Cardiac muscle cell (in vitro differentiated cells and primary cell): ENCODE results near the gene MRPL17. TPM values are rescaled to one million over a fixed set of nuclear protein-coding genes. Genes with fewer than 3 reads are reported as not detected.

ENCODE experiments used
- DNase-seq, 2 donors: peaks; one replicate each; pipeline versions ENCODE4 v3.0.0 to v3.0.0-alpha.2; 2010 to 2017; ENCODE audit warnings: low read depth in 1 of 2, low spot score in 1 of 2
- H3K27ac ChIP-seq: fragments of 200-600 bp; sonication (generic); 2 replicates; pipeline ENCODE4 v1.5.1; 2016
- H3K27me3 ChIP-seq: fragments of 200-600 bp; sonication (generic); 2 replicates; pipeline ENCODE4 v1.6.0; 2016; ENCODE audit warnings: control low read depth
- H3K36me3 ChIP-seq: fragments of 200-600 bp; sonication (generic); 2 replicates; pipeline ENCODE4 v1.5.1; 2016; ENCODE audit warnings: control low read depth
- H3K4me1 ChIP-seq: fragments of 200-600 bp; sonication (generic); 2 replicates; pipeline ENCODE4 v1.8.1; 2017; ENCODE audit warnings: low read depth, mild to moderate bottlenecking, mixed run types
- H3K4me3 ChIP-seq: fragments of 200-600 bp; sonication (generic); 2 replicates; pipeline ENCODE4 v1.5.1; 2016; ENCODE audit warnings: mild to moderate bottlenecking
- H3K9me3 ChIP-seq: fragments of 200-600 bp; sonication (generic); 2 replicates; pipeline ENCODE4 v1.5.1; 2017; ENCODE audit warnings: low read depth, mild to moderate bottlenecking, control low read depth
- polyA plus RNA-seq: library from polyadenylated mRNA; unstranded; fragments of >200 nt; fragmentation: Nextera tagmentation; extraction: Ambion mirVana; gene quantifications from 2 replicates; pipeline ENCODE4 v1.2.1, GENCODE V29; 2016
- total RNA-seq: library from RNA; depleted of rRNA; stranded (reverse); fragments of >200 nt; gene quantifications from 2 replicates; pipeline ENCODE4 v1.2.3, GENCODE V29; 2016
- TF ChIP-seq, protein P1 (sequence below): IDR thresholded peaks from 2 replicates; pipeline ENCODE4 v1.5.1; 2012; ENCODE audit warnings: low read depth, mild to moderate bottlenecking, low read length

The MRPL17 gene
- total and polyA plus RNA-seq, 2 experiments from 2014 or later = 100 to 108 TPM

- Histone ChIP-seq H3K4me1 (peaks cover 17% of the 10 kb centered on the region), H3K4me3 (no peak overlapping the region), H3K9me3 (no peaks in the 10 kb centered on the region), H3K36me3 (no peaks in the 10 kb centered on the region), H3K27ac (peak overlapping the region; percentile 8), H3K27me3 (no peaks in the 10 kb centered on the region)
- TF ChIP-seq, protein P1, sequence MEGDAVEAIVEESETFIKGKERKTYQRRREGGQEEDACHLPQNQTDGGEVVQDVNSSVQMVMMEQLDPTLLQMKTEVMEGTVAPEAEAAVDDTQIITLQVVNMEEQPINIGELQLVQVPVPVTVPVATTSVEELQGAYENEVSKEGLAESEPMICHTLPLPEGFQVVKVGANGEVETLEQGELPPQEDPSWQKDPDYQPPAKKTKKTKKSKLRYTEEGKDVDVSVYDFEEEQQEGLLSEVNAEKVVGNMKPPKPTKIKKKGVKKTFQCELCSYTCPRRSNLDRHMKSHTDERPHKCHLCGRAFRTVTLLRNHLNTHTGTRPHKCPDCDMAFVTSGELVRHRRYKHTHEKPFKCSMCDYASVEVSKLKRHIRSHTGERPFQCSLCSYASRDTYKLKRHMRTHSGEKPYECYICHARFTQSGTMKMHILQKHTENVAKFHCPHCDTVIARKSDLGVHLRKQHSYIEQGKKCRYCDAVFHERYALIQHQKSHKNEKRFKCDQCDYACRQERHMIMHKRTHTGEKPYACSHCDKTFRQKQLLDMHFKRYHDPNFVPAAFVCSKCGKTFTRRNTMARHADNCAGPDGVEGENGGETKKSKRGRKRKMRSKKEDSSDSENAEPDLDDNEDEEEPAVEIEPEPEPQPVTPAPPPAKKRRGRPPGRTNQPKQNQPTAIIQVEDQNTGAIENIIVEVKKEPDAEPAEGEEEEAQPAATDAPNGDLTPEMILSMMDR = no peak
- peak in 1 of 2 donors; percentile 62 for DNase-seq
Measured at GRCh38 chr11:6646918-6647679, 36.0 kb downstream of the MRPL17 start.

DNA sequence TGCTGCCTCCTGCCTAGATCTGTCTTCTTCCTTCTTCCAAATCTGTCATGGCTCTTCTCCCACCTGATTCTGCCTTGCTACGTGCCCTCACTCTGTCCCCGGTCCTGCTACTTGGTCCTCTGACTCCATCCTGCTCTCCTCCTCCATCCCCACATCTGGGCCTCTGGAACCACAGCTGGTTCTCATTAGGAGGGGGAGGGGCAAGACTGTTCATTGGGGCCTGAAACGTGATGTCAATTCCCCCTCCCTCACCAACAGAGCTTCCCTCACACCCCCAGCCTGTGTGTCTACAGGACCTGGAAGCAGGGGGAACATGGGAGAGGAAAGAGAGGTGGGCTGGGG lies 36.6 kb downstream of the MRPL17 start:
- Histone ChIP-seq H3K27ac (no peak overlapping the region), H3K9me3 (no peaks in the 10 kb centered on the region), H3K27me3 (no peaks in the 10 kb centered on the region), H3K36me3 (no peaks in the 10 kb centered on the region), H3K4me3 (no peak overlapping the region), H3K4me1 (peaks cover 17% of the 10 kb centered on the region)
- TF ChIP-seq, protein P1 = no peak
- DNase-seq = peak in 1 of 2 donors; percentile 57

- no peaks in the 10 kb centered on the region for H3K27me3 ChIP-seq
- DNase-seq = peak in 1 of 2 donors; percentile 79
- peaks cover 17% of the 10 kb centered on the region for H3K4me1 ChIP-seq
- no peak overlapping the region for H3K27ac ChIP-seq
- no peaks in the 10 kb centered on the region for H3K9me3 ChIP-seq
- H3K4me3 ChIP-seq = no peak overlapping the region
- no peaks in the 10 kb centered on the region for H3K36me3 ChIP-seq
- TF ChIP-seq, protein P1 = no peak
Measured at GRCh38 chr11:6646071-6646470, 37.1 kb downstream of the MRPL17 start.

DNA sequence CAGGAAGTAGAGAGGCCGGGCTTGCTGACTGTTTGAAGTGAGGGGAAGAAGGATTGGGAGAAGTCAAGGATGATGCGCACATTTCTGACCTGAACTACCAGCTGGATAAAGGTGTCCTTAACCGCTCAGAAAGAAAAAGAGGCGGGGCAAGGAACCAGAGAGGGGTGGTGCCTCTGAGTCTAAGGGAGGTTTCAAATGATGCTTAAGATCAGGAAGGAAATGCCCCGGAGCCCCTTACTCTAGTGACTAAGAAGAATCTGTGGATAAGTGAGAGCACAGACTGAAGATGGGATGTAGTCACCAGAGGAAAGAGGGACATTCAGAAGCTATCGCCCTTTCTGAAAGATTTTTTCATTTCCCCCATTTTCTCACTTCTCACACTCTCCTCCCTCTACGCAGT lies 40.2 kb downstream of the MRPL17 start:
- no peaks in the 10 kb centered on the region for H3K9me3 ChIP-seq
- H3K4me1 ChIP-seq = peaks cover 7% of the 10 kb centered on the region
- no peak for DNase-seq
- no peak overlapping the region for H3K27ac ChIP-seq
- no peak overlapping the region for H3K4me3 ChIP-seq
- no peaks in the 10 kb centered on the region for H3K27me3 ChIP-seq
- TF ChIP-seq, protein P1 = no peak
- no peaks in the 10 kb centered on the region for H3K36me3 ChIP-seq

- TF ChIP-seq, protein P1 = no peak
- H3K9me3 ChIP-seq = no peaks in the 10 kb centered on the region
- no peak for DNase-seq
- H3K36me3 ChIP-seq = no peaks in the 10 kb centered on the region
- no peak overlapping the region for H3K27ac ChIP-seq
- H3K27me3 ChIP-seq = no peaks in the 10 kb centered on the region
- no peaks in the 10 kb centered on the region for H3K4me1 ChIP-seq
- H3K4me3 ChIP-seq = no peak overlapping the region
Measured at GRCh38 chr11:6640985-6641701, 42.0 kb downstream of the MRPL17 start.
